Thyroid gland (tissue), 4 donors: ENCODE results near the gene EEFSEC.

Source experiments
- CTCF ChIP-seq, 6 experiments: fragments of 200-600 bp in 3 of 6; fragments of 450-650 bp in 3 of 6; sonication (generic) in 3 of 6; IDR thresholded peaks; one replicate each; pipeline ENCODE4 v1.5.1; 2016 to 2019; ENCODE audit warnings: antibody characterized with exemption in 6 of 6, mild to moderate bottlenecking in 2 of 6, inconsistent platforms in 1 of 6, moderate library complexity in 1 of 6
- POLR2A ChIP-seq, 2 donors: fragments of 450-650 bp; IDR thresholded peaks; one replicate each; pipeline ENCODE4 v1.6.1; 2017; ENCODE audit warnings: antibody characterized with exemption in 2 of 2, mild to moderate bottlenecking in 2 of 2, moderate library complexity in 1 of 2

GRCh38 chr3:128442949-128443348 is 289.7 kb downstream of the EEFSEC start:
- no peak for TF ChIP-seq POLR2A (IDR thresholded peaks at IDR 0.05)
- TF ChIP-seq CTCF (IDR thresholded peaks at IDR 0.05), result no peak
